ENCODE data around the gene FERMT2. TPM values are rescaled to one million over a fixed set of nuclear protein-coding genes. Genes with fewer than 3 reads are reported as not detected.

The FERMT2 gene
- total RNA-seq, 2 experiments from 2014 or later = 2.1 to 3.6 TPM

Other genes starting within 250 kb of the FERMT2 start
- 100 to 1,000 TPM in 1 of 2 experiments, 10 to 100 TPM in 1; 87.0 to 121 TPM for gene PSMC6, start 243.8 kb downstream of the FERMT2 start, total RNA-seq
- 10 to 100 TPM; 13.1 to 13.3 TPM for gene STYX, start 220.9 kb downstream of the FERMT2 start, total RNA-seq
- gene GNPNAT1, start 159.4 kb downstream of the FERMT2 start, total RNA-seq = 10 to 100 TPM; 31.1 to 33.6 TPM
- gene DDHD1, start 202.3 kb upstream of the FERMT2 start, total RNA-seq = 10 to 100 TPM; 34.7 to 36.2 TPM

Data from activated CD4-positive, alpha-beta T cell treated with anti-CD3 and anti-CD28 coated beads for 36 hours (primary cell).